Measurements from ENCODE around the gene NSD1.

NSD1 gene

GRCh38 chr5:177098470-177099141 is 35.0 kb upstream of the NSD1 start:
- DNase-seq (ENCODE audit: low read depth in 1 of 2, low spot score in 1 of 2), result no peak
- no peaks in the 10 kb centered on the region for H3K27me3 ChIP-seq (ENCODE audit: insufficient read depth, poor library complexity, severe bottlenecking)
- no peak overlapping the region for H3K27ac ChIP-seq (replicated peaks)
- no peak for TF ChIP-seq REST (IDR thresholded peaks at IDR 0.05; ENCODE audit: insufficient replicate concordance, low read depth)
- TF ChIP-seq POLR2AphosphoS5 (IDR thresholded peaks at IDR 0.05; ENCODE audit: low read depth), result no peak
- H3K4me3 ChIP-seq (replicated peaks; ENCODE audit: insufficient read depth, low read length), result no peak overlapping the region

- Histone ChIP-seq H3K4me3 (replicated peaks; ENCODE audit: insufficient read depth, low read length) (no peak overlapping the region), H3K27me3 (ENCODE audit: insufficient read depth, poor library complexity, severe bottlenecking) (no peaks in the 10 kb centered on the region), H3K27ac (replicated peaks) (no peak overlapping the region)
- no peak for DNase-seq (ENCODE audit: low read depth in 1 of 2, low spot score in 1 of 2)
- TF ChIP-seq REST (IDR thresholded peaks at IDR 0.05; ENCODE audit: insufficient replicate concordance, low read depth), result no peak
- TF ChIP-seq GABPA (IDR thresholded peaks at IDR 0.05; ENCODE audit: low read depth), result no peak
- no peak for TF ChIP-seq POLR2AphosphoS5 (IDR thresholded peaks at IDR 0.05; ENCODE audit: low read depth)
- no peak for TF ChIP-seq SPI1 (IDR thresholded peaks at IDR 0.05; ENCODE audit: borderline replicate concordance, low read depth)
- no peak for TF ChIP-seq CTCF (IDR thresholded peaks at IDR 0.05; ENCODE audit: insufficient read depth, low read length)
Measured at GRCh38 chr5:177099422-177100093, 34.0 kb upstream of the NSD1 start.

GRCh38 chr5:177100714-177101121 is 32.9 kb upstream of the NSD1 start:
- H3K27ac ChIP-seq (replicated peaks), result no peak overlapping the region
- no peak for DNase-seq (ENCODE audit: low read depth in 1 of 2, low spot score in 1 of 2)
- H3K4me3 ChIP-seq (replicated peaks; ENCODE audit: insufficient read depth, low read length), result no peak overlapping the region
- TF ChIP-seq SPI1 (IDR thresholded peaks at IDR 0.05; ENCODE audit: borderline replicate concordance, low read depth), result no peak
- TF ChIP-seq POLR2AphosphoS5 (IDR thresholded peaks at IDR 0.05; ENCODE audit: low read depth), result no peak
- TF ChIP-seq CTCF (IDR thresholded peaks at IDR 0.05; ENCODE audit: insufficient read depth, low read length), result no peak
- TF ChIP-seq REST (IDR thresholded peaks at IDR 0.05; ENCODE audit: insufficient replicate concordance, low read depth), result no peak
- no peak for TF ChIP-seq GABPA (IDR thresholded peaks at IDR 0.05; ENCODE audit: low read depth)
- no peaks in the 10 kb centered on the region for H3K27me3 ChIP-seq (ENCODE audit: insufficient read depth, poor library complexity, severe bottlenecking)
